HG02642 (cell line): ENCODE data around the gene CCDC92.

Experiments
- ATAC-seq: cut with Tn5 transposase; IDR thresholded peaks from one replicate; pipeline ENCODE4 v1.9.1; 2021; ENCODE audit warnings: mild to moderate bottlenecking; ENCODE audit not compliant: unreplicated experiment, poor library complexity

CCDC92 gene, protein sequence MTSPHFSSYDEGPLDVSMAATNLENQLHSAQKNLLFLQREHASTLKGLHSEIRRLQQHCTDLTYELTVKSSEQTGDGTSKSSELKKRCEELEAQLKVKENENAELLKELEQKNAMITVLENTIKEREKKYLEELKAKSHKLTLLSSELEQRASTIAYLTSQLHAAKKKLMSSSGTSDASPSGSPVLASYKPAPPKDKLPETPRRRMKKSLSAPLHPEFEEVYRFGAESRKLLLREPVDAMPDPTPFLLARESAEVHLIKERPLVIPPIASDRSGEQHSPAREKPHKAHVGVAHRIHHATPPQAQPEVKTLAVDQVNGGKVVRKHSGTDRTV

GRCh38 chr12:123972457-123973401, at the start of gene CCDC92, which contains the start of gene ZNF664:
Gene CCDC92, minus strand, starts transcription at chr12:123972831. Its CDS starts 28,526 bp downstream, at chr12:123944305.
Gene ZNF664, plus strand, starts transcription at chr12:123973215. Its CDS starts 38,930 bp downstream, at chr12:124012145.
- peak; percentile 84 for ATAC-seq

GRCh38 chr12:124022161-124022560, 49.5 kb upstream of the CCDC92 start:
- ATAC-seq: no peak

DNA sequence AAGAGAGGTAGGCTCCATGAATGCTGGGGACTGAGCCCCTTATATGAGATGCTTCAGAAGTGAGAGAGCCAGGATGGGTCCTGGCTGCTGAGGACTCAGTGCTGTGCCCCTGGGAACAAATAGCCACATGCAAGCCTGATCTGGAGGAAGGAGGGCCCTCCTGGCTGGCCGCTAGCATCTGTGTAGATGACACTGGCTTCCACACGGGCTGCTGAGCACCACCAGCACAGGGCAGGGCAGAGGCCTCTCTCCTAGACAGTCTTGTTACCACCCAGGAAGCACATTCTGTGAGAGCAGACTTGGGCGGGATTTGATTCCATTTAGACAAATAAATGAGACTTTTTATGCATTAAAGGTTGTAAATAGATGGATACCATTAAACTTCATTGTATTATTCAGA, 48.4 kb upstream of the CCDC92 start:
- no peak for ATAC-seq

DNA sequence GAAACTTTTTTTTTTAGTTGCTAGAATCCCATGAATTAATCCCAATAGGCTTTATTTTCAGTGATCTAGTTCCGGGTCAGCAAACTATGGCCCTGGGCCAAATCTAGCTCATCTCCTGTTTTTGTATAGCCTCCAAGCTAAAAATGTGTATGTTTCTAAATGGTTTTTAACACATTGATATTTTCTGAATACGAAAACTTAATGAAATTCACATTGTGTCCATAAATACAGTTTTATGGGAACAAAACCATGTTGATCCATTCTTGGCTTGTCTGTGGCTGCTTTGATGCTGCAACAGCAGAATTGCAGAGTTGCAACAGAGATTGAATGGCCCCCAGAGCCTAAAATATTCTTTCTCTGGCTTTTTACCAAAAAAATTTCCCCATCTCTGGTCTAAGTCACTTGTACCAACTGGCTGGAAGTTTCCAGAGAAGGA, 47.9 kb upstream of the CCDC92 start:
- ATAC-seq: no peak

GRCh38 chr12:124019115-124019514, 46.5 kb upstream of the CCDC92 start:
- no peak for ATAC-seq

GRCh38 chr12:124018539-124018938, 45.9 kb upstream of the CCDC92 start:
- no peak for ATAC-seq

DNA sequence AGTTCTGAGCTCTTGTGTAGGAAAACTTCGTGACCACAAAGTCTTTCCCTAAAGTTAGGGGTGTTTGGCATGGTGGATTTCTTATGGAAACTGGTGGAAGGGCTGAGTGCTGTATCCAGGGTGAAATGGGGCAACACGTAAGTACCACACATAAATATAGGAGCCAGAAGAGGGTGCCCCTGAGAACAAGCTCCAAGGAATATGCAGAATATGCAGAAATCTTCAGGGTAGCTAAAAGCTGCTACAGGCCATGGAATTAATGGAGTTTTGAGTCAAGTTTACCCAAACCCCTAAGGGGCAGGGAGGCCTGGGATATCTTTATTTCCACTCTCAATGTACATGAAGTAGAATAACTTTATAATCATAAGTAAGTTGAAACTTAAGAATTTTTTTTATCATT, 44.4 kb upstream of the CCDC92 start:
- no peak for ATAC-seq

DNA sequence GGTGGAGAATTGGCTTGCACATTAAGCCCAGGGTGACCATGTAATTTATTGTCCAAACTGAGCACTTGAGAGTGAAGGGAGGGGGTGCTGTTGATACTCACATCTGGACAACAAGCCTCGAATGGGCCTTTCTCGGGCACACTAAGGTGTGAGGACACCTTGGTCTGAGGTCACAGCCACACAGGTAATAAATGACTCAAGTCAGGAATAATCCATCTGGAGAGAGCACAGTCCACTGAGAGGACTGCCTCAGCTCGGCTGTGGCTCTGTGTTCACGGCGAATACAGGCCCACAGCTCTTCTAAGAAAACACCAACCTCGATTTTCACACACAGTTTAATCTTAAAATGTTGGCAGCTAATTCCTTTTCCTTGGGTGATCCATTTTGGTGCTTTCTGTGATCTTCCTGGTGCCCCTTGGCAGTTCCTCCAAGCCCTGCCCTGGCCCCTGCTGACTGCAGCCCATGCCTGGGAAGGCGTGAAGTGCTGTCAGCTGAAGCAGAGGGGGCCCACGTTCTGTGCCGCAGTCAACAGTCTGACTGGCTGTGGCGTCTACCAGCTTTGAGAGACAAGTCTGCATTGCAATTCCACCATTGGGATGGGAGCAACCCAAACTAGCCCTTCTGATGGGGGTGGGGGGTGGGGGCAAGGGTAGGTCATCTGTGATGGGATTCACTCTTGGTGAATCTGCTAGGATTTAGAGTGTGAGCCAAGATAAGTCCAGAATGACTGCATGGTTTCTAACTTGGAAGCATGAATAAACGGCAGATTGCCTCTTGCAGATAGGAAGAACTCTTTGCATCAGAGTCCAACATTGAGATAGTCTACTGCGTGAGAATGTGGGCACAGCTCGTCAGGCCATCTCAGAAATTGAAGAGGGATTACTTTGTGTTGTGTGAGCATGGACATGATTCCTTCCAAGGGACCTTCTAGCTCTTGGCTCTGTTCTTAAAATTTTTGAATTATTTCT, 43.1 kb upstream of the CCDC92 start:
- no peak for ATAC-seq

GRCh38 chr12:124013073-124013472, 40.4 kb upstream of the CCDC92 start:
- ATAC-seq: no peak

GRCh38 chr12:124011435-124012115, 38.9 kb upstream of the CCDC92 start:
- ATAC-seq: no peak

GRCh38 chr12:124010687-124011086, 38.1 kb upstream of the CCDC92 start:
- no peak for ATAC-seq

DNA sequence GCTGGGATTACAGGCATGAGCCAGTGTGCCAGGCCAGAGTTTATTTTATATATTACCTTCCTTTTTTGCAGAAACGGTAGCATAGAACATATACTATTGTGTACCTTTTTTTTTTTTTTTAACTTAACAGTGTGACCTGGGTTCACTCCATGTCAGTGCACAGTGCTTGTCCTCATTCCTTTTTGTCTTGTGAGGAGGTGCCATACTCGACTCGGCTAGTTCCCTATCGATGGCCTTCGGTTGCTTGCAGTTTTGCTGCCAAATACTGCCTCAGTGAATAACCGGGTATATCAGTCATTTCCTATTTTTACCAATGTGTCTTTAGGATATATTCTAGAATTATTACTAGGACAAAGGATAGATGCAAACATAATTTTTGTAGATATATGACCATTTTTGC, 37.1 kb upstream of the CCDC92 start:
- no peak for ATAC-seq

GRCh38 chr12:124008595-124008994, 36.0 kb upstream of the CCDC92 start:
- ATAC-seq: no peak

DNA sequence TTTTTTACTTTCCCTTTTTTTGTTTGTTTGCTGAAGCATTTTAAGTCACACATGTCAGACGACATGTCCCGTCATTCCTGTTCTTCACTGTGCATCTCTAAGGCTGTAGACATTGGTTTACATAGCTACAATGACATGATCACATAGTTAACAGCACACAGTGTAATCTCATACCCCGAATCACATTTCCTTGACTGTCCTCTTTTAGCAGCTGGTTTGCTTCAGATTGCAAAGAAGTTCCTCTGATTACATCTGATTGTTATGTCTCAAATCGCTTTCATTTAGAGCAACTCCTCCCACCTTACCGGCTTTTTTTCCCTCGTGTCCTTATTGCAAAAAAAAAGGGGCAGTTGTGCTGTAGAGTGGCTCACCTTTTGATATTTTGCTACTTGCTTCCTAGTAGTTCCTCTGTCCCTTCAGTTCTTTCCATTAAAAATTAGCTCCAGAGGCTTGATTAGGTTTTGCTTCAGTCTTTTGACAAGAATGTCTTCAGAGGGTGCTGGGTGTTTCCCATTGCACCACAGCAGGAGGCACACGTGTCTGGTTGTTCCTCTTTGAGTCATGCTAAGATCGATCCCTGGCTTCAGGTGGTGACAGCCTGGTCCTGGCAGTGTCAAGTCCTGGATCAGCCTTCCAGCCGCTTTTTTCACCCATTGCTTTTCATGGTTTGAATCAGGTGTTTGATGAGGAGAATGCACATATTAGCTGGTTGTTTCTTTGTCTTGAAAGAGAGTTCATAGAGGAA, 35.4 kb upstream of the CCDC92 start:
- ATAC-seq: no peak

DNA sequence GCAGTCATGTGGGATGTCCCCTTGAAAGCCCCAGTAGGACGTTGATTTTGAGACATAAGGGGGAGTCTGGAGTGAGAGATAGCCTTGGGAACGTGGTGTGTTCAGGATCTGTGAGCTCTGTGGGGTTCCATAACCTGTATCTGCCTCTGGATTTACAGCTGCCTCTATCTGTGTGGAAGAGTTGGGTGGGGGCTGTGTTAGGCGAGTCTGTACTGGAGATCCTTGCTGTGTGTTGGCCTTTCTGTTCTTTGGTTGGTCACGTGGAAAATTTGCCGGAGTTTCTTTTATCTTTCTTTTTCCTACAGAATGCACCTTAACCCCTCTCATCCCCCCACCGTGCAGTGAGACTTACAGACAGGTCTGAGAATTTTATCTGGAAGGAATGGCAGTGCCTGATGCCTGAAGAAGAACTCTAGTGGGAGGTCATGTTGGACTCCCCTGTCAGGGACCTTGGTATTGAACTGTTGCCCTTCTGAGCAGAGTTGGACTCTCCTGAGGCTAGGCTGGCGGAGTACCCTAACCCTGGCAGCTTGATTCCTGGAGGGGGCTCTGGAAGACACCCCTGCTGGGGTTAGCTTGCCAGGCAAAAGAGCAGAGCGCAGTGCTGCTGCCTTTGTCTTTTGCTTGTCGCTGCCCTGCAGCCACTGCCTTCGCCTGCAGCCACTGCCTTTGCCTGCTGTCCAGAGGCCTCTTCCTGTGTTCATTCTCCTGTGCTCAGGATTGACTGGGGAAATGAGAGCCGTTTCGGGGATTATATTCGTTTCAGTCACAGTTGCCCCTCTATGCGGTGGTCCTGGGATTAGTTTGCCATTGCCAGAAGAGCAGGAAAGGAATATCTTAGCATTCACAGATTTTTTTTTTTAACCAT, 34.4 kb upstream of the CCDC92 start:
- no peak for ATAC-seq

- peak; percentile 51 for ATAC-seq
Measured at GRCh38 chr12:124006085-124006845, 33.6 kb upstream of the CCDC92 start.

DNA sequence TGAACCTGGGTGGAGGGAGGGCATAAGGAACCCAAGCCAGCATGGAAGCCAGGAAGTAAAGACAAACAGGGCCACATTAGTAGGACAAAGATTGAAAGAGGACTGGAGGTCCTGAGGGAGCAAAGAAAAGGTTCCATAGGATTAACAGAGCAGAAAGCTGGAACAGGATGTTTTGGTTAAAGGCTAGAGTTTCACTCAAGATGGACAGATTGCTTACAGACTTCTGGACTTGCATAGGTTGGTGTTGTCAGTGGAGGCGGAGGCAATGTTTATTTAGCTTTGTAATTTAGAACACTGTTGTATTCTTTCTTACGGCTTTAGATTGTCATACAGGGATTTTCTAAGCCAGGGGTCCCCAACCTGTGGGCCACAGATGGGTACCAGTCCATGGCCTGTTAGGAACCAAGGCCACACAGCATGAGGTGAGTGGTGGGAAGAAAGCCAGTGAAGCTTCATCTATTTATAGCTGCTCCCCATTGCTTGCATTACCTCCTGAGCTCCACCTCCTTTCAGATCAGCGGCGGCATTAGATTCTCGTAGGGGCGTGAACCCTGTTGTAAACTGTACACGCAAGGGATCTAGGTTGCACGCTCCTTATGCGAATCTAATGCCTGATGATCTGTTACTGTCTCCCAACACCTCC, 31.7 kb upstream of the CCDC92 start:
- no peak for ATAC-seq
